Effector CD8-positive, alpha-beta T cell (primary cell): ENCODE data around the gene RGPD5.
"Not testable (repeated sequence)": the region's sequence is repeated elsewhere in the genome, so short reads cannot be mapped to it uniquely, and the experiment has no call there.

Source experiments
- DNase-seq: peaks from one replicate; lab custom pipeline; 2025; lab: John Stamatoyannopoulos, UW

RGPD5 gene

GRCh38 chr2:109891024-109891423 lies 96.9 kb downstream of the RGPD5 start:
- DNase-seq, result not testable (repeated sequence)

GRCh38 chr2:109893736-109894135 lies 99.6 kb downstream of the RGPD5 start:
- not testable (repeated sequence) for DNase-seq

- DNase-seq, result not testable (repeated sequence)
Observed at GRCh38 chr2:109894141-109894540, 100.0 kb downstream of the RGPD5 start.

DNA sequence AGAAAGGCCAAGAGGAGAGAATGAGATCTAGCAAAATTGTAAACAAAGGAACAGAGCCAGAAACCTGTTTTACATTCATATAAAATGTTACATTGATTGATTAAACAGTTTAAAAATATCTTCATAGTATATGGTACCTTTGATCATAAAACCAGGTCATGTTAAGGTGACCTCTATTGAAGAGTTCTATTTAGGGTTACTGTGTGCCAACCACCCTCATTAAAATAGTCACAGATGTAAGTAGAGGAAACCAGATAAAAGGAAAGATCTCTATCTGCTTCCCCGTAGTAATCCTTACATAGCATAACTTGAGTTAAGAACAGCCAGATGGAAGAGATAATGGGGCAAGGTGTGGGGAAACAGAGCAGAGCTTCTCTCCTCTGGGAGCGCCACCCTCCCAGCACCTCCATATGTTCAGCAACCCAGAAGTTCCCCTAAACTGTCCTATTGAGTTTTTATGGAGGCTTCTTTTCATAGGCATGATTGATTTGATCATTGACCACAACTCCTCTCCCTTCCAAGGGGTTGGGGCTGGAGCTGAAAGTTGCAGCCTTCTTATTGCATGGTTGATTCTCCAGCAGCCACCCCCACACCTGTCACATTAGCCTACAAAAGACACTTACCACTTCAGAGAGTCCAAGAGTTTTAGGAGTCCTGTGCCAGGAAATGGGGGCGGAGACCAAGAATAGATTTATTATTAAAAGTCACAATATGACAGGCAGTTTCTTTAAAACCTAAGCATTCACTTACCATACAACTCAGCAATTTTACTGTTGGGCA lies 101.2 kb downstream of the RGPD5 start:
- DNase-seq, result not testable (repeated sequence)

GRCh38 chr2:109896212-109896611 lies 102.1 kb downstream of the RGPD5 start:
- DNase-seq, result not testable (repeated sequence)

- DNase-seq, result not testable (repeated sequence)
Observed at GRCh38 chr2:109897769-109898461, 103.8 kb downstream of the RGPD5 start.

DNA sequence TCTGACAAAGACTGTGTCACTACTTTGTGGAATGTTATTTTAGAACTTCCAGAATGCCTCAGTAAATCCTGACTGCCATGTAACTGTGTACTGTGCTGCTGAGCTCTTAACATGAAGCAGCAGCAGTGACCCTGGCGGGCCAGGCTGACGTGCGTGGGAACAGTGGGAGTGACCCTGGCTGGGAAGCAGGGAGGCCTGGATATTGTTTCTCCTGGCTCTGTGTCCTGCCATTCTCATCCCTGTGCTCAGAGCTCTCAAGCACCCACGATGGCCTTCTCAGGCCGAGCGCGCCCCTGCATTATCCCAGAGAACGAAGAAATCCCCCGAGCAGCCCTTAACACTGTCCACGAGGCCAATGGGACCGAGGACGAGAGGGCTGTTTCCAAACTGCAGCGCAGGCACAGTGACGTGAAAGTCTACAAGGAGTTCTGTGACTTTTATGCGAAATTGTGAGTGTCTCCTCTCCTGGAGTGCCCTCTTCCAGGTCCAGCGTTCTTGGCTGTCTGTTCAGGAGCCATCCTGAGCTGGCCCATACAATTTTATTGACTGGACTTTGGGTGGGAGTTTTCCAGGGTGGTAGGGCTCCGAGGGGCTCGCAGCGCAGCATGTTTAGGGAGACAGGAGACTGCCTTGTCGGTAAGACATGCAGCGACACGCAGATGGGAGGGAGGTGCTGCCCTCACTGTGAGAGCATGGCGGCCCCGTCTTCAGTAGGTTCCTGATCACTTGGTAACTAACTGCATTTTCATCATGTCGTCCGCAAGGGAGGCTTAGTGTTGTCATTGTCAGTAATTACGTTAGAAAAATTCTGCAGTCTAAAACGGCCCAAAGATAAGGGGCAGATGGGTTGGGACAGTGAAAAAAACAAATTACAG lies 104.6 kb downstream of the RGPD5 start, which contains the start of gene LIMS3:
Gene LIMS3 (plus strand): TSS at position 227 of the 875 bp plus-strand sequence. CDS start 41 bp downstream, at position 268.
- DNase-seq, result not testable (repeated sequence)

GRCh38 chr2:109905796-109906195 lies 111.7 kb downstream of the RGPD5 start:
- not testable (repeated sequence) for DNase-seq
